GM13977 (cell line): ENCODE data around the gene PRDM5.

Experiments used
- DNase-seq: peaks from one replicate; pipeline ENCODE4 v3.0.0; 2012; ENCODE audit warnings: low spot score
- in situ Hi-C: fragments of 300-500 bp; cut with MboI; formaldehyde crosslinking; loops from one replicate; pipeline ENCODE4 v1.12.0; 2022; ENCODE audit warnings: low sequenced_read_pairs, low pct_unique_long_range_greater_than_20kb, mixed read lengths, inconsistent platforms; ENCODE audit not compliant: unreplicated experiment
- TF ChIP-seq, protein P1 (sequence below): IDR thresholded peaks from 2 replicates; pipeline ENCODE4 v1.5.1; 2012; ENCODE audit warnings: mild to moderate bottlenecking, control low read depth; ENCODE audit not compliant: insufficient read depth; ENCODE audit errors: extremely low read depth, missing control alignments

The PRDM5 gene

DNA sequence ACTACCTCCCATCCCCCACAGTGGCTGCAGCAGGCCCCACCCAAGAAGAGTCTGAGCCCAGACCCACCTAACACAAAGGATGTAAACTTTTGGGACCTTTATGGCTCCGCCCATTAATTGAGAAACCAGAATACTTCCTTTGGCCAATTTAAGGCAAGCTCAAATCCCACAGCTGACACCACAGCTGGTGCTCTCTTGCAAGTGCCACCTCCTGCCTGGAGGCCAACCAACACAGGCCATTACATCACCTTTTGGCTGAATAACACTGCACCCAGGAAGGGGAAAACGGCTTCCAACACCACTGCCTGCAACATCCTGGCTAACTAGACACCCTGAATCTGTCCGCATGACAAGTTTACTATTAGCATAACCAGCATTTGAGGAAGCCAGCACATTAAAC is 248.8 kb downstream of the PRDM5 start:
- no peak for DNase-seq
- TF ChIP-seq, protein P1, sequence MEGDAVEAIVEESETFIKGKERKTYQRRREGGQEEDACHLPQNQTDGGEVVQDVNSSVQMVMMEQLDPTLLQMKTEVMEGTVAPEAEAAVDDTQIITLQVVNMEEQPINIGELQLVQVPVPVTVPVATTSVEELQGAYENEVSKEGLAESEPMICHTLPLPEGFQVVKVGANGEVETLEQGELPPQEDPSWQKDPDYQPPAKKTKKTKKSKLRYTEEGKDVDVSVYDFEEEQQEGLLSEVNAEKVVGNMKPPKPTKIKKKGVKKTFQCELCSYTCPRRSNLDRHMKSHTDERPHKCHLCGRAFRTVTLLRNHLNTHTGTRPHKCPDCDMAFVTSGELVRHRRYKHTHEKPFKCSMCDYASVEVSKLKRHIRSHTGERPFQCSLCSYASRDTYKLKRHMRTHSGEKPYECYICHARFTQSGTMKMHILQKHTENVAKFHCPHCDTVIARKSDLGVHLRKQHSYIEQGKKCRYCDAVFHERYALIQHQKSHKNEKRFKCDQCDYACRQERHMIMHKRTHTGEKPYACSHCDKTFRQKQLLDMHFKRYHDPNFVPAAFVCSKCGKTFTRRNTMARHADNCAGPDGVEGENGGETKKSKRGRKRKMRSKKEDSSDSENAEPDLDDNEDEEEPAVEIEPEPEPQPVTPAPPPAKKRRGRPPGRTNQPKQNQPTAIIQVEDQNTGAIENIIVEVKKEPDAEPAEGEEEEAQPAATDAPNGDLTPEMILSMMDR = no peak
- in situ Hi-C loops = no loop called here

DNA sequence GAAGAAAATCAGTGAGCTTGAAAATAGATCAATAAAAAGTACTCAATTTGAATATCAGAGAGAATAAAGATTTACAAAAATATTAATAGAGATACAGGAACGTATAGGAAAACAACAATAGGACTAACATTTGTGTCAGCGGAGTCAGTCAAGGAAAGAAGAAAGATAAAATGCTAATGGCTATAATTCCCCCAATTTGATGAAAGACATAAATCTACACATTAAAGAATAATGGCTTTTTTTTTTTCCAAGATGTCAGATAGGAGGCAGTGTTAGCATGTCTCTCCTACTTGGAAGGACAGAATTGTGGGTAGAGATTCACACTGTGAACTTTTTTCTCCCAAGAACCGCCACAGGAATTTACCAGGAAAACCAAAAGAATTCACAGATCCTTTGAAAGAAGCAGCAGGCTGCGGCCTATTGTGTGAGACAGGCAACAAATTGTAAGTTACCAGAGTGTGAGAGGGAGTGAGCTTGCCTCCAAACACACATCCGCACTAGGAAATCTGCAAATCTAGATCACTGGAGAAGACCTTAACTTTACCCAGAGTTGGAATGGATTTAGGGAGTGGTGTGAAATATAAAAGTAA is 249.9 kb downstream of the PRDM5 start:
- TF ChIP-seq, protein P1 = no peak
- in situ Hi-C loops = no loop called here
- DNase-seq = no peak

DNA sequence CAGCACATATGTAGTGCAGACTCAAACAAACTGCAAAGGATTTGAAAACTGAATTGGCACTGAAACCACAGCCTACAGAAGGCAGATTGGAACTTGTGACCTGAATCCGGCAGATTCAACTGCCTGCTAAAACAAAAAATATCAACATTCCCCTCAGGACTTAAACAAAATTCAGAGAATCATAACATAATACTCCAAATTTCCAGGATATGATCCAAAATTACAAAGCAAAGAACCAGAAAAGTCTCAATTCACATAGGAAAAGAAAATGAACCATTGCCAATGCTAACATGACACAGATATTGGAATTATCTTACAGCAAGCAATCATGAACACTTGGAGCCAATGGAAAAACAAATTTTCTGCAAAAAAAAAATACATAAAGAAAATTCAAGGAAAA is 250.4 kb downstream of the PRDM5 start:
- TF ChIP-seq, protein P1 = no peak
- no peak for DNase-seq
- in situ Hi-C loops = no loop called here

DNA sequence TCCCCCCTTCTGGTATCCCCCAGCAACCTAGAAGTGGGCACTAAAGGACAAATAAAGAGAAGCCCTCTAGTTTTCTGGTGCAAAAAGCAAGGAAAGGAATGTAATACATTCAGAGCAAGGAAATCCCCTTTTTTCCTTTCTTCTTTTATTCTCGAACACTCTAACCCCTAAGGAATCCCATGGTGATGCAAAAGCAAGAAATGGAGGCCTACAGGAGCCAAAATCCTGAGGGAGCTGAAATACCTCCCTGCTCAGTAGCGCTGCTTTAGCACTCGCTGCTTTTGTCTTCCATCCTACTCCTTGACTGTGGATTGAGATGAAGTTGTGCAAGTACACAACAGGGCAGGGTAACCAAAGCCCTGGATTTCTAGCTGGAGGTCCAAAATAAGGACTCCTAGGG is 251.0 kb downstream of the PRDM5 start:
- in situ Hi-C loops = no loop called here

DNA sequence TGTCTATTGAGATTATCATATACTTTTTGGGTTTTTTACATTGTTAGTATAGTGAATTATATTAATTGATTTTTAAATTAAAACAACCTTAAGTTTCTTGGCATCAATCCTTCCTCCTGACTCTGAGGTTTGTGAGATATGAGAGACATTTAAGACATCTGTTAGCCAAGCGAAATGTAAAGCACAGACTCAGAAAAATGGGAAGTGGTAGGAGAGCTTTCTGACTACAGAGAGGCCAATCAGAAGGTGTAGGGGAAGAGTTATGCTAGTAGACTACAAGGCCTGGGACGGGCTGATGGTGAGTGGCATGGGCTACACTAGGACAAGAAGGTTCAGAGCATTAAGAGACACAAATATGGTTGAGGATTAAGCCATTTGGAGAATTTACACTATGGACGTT is 255.4 kb downstream of the PRDM5 start:
- TF ChIP-seq, protein P1 = no peak
- DNase-seq = no peak
- in situ Hi-C loops = no loop called here

More for the DNA sequence above, 251.0 kb downstream of the PRDM5 start:
- TF ChIP-seq, protein P1 = no peak
- DNase-seq = no peak

DNA sequence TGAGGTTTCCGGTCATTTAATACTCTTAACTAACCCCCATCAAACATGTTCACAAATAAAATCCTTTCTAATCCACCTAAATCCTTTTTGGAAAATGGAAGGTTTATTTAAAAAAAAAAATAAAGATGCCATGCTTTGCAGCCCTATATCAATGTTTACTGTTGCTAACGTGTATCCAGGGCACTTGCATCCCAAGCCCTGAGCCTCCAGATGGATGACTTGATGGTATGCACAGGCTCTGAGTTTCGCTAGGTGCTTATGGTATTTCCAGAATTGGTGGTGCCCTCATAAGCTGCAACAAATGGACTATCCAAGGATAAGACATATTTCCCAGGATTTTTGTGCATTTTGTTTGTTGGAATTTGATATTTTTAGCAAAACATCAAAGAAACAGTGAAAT is 257.7 kb downstream of the PRDM5 start:
- in situ Hi-C loops = no loop called here
- TF ChIP-seq, protein P1 = no peak
- no peak for DNase-seq
